Ascending aorta (tissue), 2 donors: ENCODE results near the gene MCEMP1. TPM values are rescaled to one million over a fixed set of nuclear protein-coding genes. Genes with fewer than 3 reads are reported as not detected.

Source experiments
- DNase-seq, 2 donors: peaks; one replicate each; pipeline ENCODE4 v3.0.0-alpha.2; 2019; ENCODE audit warnings: low spot score in 2 of 2
- H3K27ac ChIP-seq, 2 donors: fragments of 200-600 bp; sonication (generic); one replicate each; pipeline ENCODE4 v1.5.1; 2016 to 2017; ENCODE audit warnings: mild to moderate bottlenecking in 1 of 2
- H3K27me3 ChIP-seq: fragments of 200-600 bp; sonication (generic); one replicate; pipeline ENCODE4 v1.5.1; 2017
- H3K36me3 ChIP-seq, 2 donors: fragments of 200-600 bp; sonication (generic); one replicate each; pipeline ENCODE4 v1.5.1; 2016
- H3K4me1 ChIP-seq, 2 donors: fragments of 200-600 bp; sonication (generic); one replicate each; pipeline ENCODE4 v1.5.1; 2016 to 2017; ENCODE audit warnings: mild to moderate bottlenecking in 1 of 2
- H3K4me3 ChIP-seq, 2 donors: fragments of 200-600 bp; sonication (generic); one replicate each; pipeline ENCODE4 v1.5.1; 2016 to 2017; ENCODE audit warnings: mild to moderate bottlenecking in 1 of 2
- H3K9me3 ChIP-seq, 2 donors: fragments of 200-600 bp; sonication (generic); one replicate each; pipeline ENCODE4 v1.5.1; 2016
- CTCF ChIP-seq, 3 experiments: fragments of 200-600 bp in 2 of 3; fragments of 450-650 bp in 1 of 3; sonication (generic) in 2 of 3; IDR thresholded peaks; one replicate each; pipeline ENCODE4 v1.5.1; 2016 to 2019; ENCODE audit warnings: antibody characterized with exemption in 3 of 3, mild to moderate bottlenecking in 1 of 3, moderate library complexity in 1 of 3
- intact Hi-C: fragments of 100-400 bp; cut with DNase I; formaldehyde crosslinking; loops from one replicate; pipeline ENCODE4 v1.15.1; 2023
- total RNA-seq: library from RNA; depleted of rRNA; stranded (reverse); fragments of >200 nt; gene quantifications from one replicate; pipeline ENCODE4 v1.1.0, GENCODE V29; 2016

MCEMP1 gene
- total RNA-seq, 1 donor from 2014 or later, result not detected

- no peaks in the 10 kb centered on the region for H3K27me3 ChIP-seq
- no peaks in the 10 kb centered on the region for H3K9me3 ChIP-seq
- intact Hi-C loops, result no loop called here
- H3K36me3 ChIP-seq, result no peaks in the 10 kb centered on the region
- no peak for TF ChIP-seq CTCF (IDR thresholded peaks at IDR 0.05)
- DNase-seq, result no peak
- no peak overlapping the region for H3K4me3 ChIP-seq
- no peak overlapping the region for H3K27ac ChIP-seq
- no peaks in the 10 kb centered on the region for H3K4me1 ChIP-seq
Measured at GRCh38 chr19:7699417-7700401, 22.8 kb downstream of the MCEMP1 start.

DNA sequence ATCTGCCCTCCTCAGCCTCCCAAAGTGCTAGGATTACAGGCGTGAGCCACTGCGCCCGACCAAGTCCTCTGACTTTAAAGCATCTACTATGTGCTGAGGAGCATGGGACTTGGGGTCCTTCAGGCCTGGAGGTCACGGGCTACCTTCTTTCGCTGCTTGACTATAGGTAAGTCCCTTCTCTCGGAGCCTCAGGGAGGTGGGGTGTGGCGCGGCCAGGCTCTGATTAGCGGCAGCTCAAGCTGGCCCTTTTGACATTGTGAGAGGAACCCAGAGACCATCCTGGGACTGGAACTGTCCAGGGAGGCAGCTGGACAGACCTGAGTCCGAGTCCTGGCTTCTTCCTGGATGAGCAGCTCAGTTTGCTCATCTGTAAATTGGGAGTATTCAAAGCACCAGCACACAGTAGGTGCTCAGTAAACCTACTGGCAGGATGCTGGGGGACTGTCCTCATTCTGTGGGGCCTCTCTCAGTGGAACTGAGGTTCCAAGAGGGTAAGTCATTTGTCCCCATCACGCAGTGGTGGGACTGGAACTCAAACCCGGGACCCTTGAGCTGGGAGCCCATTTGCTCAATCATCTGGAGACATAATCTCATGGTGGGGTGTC lies 24.3 kb downstream of the MCEMP1 start:
- Histone ChIP-seq H3K27ac (no peak overlapping the region), H3K4me3 (no peak overlapping the region), H3K4me1 (no peaks in the 10 kb centered on the region), H3K9me3 (no peaks in the 10 kb centered on the region), H3K27me3 (no peaks in the 10 kb centered on the region), H3K36me3 (no peaks in the 10 kb centered on the region)
- no peak for DNase-seq
- intact Hi-C loops, result no loop called here
- no peak for TF ChIP-seq CTCF (IDR thresholded peaks at IDR 0.05)

- H3K27me3 ChIP-seq, result no peaks in the 10 kb centered on the region
- DNase-seq, result no peak
- H3K27ac ChIP-seq, result no peak within 1 kb of the TSS
Measured at GRCh38 chr19:7701654-7702457, 25.0 kb downstream of the MCEMP1 start, which contains the start of gene FCER2. Gene FCER2, minus strand, starts transcription at chr19:7702131. Its CDS starts 2,371 bp downstream, at chr19:7699760.

DNA sequence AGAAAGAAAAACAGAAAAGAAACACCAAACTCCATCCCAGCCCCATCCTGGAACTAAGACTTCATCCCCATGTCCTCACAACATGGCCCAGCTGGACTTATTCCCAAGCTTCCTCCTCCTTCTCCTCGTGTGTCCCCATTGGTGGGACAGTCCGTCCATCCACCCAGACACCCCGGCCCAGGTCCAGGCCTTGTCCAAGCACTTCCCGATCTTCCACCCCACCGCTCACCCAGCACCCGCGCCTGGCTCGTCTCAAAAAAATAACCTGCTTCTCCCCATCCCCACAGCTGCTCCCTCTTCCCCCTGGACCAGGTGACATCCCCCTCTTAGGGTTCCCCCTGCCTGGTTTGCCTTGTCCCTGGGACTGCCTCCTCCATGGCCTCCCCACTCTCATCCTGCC lies 26.4 kb downstream of the MCEMP1 start:
- no peak overlapping the region for H3K27ac ChIP-seq
- intact Hi-C loops, result no loop called here
- DNase-seq, result no peak

More at GRCh38 chr19:7701654-7702457, 25.0 kb downstream of the MCEMP1 start, which contains the start of gene FCER2:
- TF ChIP-seq CTCF (IDR thresholded peaks at IDR 0.05), result no peak
- Histone ChIP-seq H3K9me3 (no peaks in the 10 kb centered on the region), H3K36me3 (no peaks in the 10 kb centered on the region), H3K4me1 (no peaks in the 10 kb centered on the region), H3K4me3 (no peak within 1 kb of the TSS)
- intact Hi-C loops, result no loop called here

More for the DNA sequence above, 26.4 kb downstream of the MCEMP1 start:
- H3K9me3 ChIP-seq, result no peaks in the 10 kb centered on the region
- TF ChIP-seq CTCF (IDR thresholded peaks at IDR 0.05), result no peak
- no peaks in the 10 kb centered on the region for H3K36me3 ChIP-seq
- H3K4me1 ChIP-seq, result no peaks in the 10 kb centered on the region
- H3K27me3 ChIP-seq, result no peaks in the 10 kb centered on the region
- no peak overlapping the region for H3K4me3 ChIP-seq
